Right hindlimb (tissue), 1 donor: Measurements from ENCODE around the gene KIF5A.
"Not testable (repeated sequence)": the region's sequence is repeated elsewhere in the genome, so short reads cannot be mapped to it uniquely, and the experiment has no call there.

Experiments
- DNase-seq: peaks from one replicate; pipeline ENCODE4 v3.0.0-alpha.2; 2018

KIF5A gene

GRCh38 chr12:57549909-57550640 lies at the start of gene KIF5A:
Gene KIF5A, plus strand, starts transcription at chr12:57550044. Its CDS starts 228 bp downstream, at chr12:57550272.
- DNase-seq, result no peak

DNA sequence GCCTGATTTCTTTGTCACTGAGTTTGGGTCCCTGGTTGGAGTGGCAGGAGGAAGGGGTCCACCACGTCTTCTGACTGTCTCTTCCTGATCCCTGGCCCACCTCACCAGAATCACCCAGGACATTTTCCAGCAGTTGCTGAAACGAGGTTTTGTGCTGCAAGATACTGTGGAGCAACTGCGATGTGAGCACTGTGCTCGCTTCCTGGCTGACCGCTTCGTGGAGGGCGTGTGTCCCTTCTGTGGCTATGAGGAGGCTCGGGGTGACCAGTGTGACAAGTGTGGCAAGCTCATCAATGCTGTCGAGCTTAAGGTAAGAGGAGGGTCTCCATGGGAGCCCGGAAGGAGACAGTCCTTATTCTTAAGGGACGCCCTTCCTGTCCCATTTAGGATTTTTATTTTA lies 49.6 kb upstream of the KIF5A start:
- DNase-seq, result no peak

GRCh38 chr12:57502311-57502969 lies 47.4 kb upstream of the KIF5A start:
- DNase-seq, result not testable (repeated sequence)

DNA sequence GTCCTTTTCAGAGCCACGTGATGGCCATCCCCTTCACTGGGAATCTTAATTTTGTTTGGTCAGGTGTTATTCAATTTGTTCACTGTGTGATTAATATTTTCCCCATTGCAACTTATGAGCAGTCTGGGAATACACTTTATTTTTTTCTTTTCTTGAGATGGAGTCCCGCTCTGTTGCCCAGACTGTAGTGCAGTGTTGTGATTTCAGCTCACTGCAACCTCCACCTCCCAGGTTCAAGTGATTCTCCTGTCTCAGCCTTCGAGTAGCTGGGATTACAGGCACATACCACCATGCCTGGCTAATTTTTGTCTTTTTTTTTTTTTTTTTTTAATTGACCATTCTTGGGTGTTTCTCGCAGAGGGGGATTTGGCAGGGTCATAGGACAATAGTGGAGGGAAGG lies 43.3 kb upstream of the KIF5A start:
- DNase-seq, result not testable (repeated sequence)

DNA sequence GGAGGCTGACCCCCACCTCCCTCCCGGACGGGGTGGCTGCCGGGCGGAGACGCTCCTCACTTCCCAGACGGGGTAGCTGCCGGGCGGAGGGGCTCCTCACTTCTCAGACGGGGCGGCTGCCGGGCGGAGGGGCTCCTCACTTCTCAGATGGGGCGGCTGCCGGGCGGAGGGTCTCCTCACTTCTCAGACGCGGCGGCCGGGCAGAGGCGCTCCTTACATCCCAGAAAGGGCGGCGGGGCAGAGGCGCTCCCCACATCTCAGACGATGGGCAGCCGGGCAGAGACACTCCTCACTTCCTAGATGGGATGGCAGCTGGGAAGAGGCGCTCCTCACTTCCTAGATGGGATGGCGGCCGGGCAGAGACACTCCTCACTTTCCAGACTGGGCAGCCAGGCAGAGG lies 42.0 kb upstream of the KIF5A start:
- DNase-seq, result not testable (repeated sequence)

GRCh38 chr12:57511161-57511560 lies 38.7 kb upstream of the KIF5A start:
- DNase-seq, result no peak

- no peak for DNase-seq
Observed at GRCh38 chr12:57511588-57512325, 38.1 kb upstream of the KIF5A start.

- no peak for DNase-seq
Observed at GRCh38 chr12:57512665-57513064, 37.2 kb upstream of the KIF5A start.

DNA sequence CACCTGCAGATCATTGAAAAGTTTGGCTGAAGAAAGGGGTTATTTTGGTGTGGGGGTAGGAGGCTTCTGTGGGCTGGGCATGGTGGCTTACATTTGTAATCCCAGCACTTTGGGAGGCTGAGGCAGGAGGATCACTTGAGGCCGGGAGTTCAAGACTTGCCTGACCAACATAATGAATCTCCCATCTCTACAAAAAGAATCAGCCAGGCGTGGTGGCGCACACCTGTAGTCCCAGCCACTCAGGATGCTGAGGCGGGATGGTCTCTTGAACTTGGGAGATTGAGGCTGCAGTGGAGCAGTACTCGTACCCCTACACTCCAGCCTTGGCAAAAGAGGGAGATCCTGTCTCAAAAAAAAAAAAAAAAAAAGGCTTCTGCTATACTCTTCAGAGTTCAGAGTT lies 36.6 kb upstream of the KIF5A start:
- DNase-seq, result no peak

DNA sequence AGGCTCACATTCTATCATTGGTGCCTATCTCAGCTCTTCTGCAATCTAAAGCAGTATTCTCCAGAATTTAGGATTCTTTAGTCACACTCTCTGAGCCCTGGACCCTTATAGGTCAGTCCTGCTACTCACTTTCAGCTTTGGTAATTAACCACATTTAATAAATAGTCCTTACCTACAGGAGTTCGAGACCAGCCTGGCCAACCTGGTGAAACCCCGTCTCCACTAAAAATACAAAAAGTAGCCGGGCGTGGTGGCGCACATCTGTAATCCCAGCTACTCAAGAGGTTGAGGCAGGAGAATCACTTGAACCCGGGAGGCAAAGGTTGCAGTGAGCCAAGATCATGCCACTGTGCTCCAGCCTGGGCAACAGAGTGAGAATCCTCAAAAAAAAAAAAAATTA lies 36.2 kb upstream of the KIF5A start:
- DNase-seq, result not testable (repeated sequence)

GRCh38 chr12:57514246-57514645 lies 35.6 kb upstream of the KIF5A start:
- not testable (repeated sequence) for DNase-seq

- no peak for DNase-seq
Observed at GRCh38 chr12:57514720-57515407, 35.0 kb upstream of the KIF5A start.

- DNase-seq, result no peak
Observed at GRCh38 chr12:57515408-57515933, 34.4 kb upstream of the KIF5A start.

- DNase-seq, result no peak
Observed at GRCh38 chr12:57515934-57516541, 33.8 kb upstream of the KIF5A start.

- no peak for DNase-seq
Observed at GRCh38 chr12:57516617-57517153, 33.2 kb upstream of the KIF5A start.

DNA sequence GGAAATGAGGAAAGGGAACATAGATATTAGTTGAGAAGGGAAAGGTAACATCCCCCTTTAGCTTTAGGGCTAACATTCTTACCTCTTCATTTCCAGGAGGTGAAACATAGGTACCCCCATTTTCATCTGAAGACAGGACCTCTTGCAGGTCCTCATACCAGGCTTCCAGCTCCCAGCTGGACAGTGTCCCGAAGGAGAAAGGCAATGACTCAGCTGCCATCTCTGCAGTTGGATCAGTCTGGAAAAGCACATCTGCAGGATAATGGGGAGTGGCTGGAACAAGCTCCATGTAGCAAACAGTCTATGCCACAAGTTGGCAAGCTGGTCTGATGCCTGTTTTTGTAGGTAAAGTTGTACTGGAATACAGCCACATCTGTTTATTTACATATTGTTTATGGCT lies 32.7 kb upstream of the KIF5A start:
- DNase-seq, result no peak

DNA sequence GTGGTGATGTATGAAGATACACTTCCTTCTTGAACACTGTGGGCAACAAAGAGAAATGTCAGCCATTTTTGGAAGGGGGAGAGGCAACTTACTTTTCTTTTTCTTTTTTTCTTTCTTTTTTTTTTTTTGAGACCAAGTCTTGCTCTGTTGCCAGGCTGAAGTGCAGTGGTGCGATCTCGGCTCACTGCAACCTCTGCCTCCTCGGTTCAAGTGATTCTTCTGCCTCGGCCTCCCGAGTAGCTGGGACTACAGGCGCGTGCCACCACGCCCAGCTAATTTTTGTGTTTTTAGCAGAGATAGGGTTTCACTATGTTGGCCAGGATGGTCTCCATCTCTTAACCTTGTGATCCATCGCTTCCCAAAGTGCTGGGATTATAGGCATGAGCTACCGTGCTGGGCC lies 32.1 kb upstream of the KIF5A start:
- DNase-seq, result not testable (repeated sequence)

- no peak for DNase-seq
Observed at GRCh38 chr12:57518176-57518919, 31.5 kb upstream of the KIF5A start.

DNA sequence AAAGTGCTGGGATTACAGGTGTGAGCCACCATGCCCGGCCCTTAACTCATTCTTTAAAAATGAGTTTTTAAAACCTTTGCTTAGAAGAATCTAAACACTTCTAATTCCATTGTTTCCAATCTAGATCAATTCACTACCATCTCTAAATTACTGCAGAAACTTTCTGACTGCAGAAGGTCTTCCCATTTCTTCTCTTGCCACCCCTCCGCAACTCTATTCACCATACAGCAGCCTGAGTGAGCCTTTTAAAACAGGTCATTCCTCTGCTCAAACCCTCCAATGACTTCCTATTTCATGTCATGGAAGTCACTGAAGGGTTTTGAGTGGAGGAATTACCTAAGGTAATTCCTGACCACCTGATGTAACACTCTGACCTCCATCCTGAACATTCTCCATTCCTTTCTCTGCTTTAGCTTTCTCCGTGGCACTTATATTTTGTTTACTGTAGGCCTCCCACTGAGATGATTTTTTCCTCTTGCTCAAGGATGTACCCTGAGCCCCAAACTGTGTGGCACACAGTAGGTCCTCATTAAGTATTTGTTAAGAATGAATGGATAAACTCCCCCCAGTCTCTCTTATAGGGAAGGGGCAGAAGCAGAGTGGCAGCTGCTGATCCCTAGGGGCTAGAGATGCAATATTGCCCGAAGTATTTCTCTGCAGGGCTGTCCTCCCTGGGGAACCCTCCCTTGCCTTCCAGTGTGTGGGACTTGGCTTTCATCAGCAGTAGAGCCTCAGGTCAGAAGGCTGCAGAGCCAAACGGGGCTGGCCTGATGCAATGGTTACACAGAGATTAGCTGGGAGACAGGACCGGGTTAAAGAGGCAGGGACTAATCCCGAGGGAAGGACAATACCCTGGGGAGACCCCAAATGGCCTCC lies 30.7 kb upstream of the KIF5A start:
- peak; percentile 51 for DNase-seq

- DNase-seq, result peak; percentile 70
Observed at GRCh38 chr12:57519796-57520052, 30.1 kb upstream of the KIF5A start.
